GM19468 (cell line): ENCODE data around the gene CPPED1.
A peak's percentile ranks its signal among the peaks of the same experiment; 100 is the strongest.
"Not testable (repeated sequence)": the region's sequence is repeated elsewhere in the genome, so short reads cannot be mapped to it uniquely, and the experiment has no call there.

Source experiments
- ATAC-seq: cut with Tn5 transposase; IDR thresholded peaks from one replicate; pipeline ENCODE4 v1.9.1; 2021; ENCODE audit warnings: mild to moderate bottlenecking, moderate library complexity, moderate number of reproducible peaks; ENCODE audit not compliant: unreplicated experiment; ENCODE audit errors: extremely low read depth

The CPPED1 gene

DNA sequence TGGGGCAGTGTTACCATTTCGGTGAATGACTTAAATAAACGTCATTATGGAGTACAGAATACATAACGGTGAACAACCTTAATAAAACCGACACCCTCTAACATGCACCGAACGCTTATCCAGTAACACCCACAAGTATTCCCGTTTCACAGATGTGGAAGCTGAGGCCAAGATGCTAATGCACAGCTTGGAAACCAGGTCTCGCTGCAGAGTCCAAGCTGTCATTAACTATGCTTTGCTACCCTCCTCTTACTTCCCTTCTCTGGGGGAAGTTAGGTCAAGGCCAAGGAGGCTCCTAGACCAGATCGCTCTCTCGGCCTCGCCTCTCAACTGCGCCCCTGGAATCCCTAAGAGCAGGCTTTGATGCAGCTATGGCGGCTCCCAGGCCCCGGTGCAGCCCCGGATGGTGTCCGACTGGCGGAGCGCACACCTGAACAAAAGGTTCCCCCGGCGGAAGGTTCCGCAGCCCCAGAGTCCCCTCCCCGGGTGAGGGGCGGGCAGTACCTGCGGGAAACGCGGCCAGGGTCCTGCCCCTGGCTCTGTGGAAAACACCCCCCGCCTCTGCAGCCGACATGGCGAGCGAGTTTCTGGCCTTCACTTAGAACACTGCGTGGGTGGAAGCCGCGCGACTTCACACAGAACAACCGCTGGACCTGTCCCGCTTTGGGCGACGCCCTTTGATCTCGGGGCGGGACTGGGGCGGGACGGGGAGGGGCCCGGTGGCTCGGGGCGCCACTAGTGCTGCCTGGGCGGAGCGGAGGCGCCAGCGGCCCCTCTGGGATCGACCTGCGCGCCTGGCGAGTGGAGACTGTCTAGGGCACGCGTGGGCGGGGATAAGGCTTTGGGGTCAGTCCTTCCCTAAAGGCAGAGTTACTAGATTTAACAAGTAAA, at the start of gene CPPED1:
Gene CPPED1, minus strand, starts transcription at position 685 of the 891 bp plus-strand sequence. Its CDS starts 111 bp downstream, at position 574.
- peak; percentile 87 for ATAC-seq

DNA sequence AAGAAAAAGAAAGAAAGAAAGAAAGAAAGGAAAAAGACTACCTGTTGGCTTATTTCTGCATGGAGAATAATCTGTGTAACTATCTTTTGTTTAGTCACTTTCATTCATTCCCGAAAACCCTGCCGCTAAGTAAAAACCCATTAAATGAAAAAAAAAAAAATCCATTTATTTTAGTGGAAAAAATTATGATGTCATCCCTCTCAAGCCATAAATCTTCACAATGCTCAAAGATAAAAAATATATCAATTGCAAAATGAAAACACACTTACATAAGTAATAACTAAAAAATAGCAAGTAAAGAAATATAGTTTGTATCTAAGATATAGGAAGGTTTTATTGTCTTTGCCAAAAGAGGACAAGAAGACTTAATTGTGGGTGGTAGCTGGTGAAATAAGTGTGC, 46.5 kb upstream of the CPPED1 start:
- no peak for ATAC-seq

DNA sequence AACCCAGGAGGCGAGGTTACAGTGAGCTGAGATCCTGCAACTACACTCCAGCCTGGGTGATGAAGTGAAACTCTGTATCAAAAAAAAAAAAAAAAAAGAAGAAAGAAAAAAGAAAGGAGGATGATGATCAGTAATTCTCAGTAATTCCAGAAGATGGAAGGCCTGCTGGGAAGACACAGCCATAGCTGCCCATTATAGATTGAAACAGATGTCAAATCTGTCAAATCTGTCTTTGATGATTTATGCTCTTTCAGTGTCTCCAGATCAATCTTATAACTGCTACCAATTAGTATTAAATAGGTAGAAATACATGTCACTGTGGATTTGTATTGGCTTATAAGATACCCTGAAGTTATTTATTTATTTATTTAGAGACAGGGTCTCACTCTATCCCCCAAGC, 42.9 kb upstream of the CPPED1 start:
- no peak for ATAC-seq

DNA sequence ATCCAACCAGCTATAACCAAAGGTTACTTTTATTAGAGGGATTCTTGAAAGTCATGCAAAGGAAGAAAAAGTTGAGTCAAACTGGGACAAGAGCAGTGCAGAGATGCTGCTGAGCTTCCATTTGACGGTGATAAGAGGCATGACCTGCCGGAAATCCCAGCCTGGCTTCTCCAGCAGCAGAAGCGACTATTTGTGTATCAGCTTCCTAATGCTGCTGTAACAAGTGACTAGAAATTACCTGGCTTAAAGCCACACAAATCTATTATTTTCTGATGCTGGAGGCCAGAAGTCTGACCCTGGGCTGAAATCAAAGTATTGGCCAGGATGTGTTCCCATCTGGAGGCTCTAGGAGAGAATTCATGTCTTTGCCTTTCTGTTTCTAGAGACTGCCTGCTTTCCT, 41.6 kb upstream of the CPPED1 start:
- ATAC-seq, result no peak

GRCh38 chr16:12837756-12838155, 34.1 kb upstream of the CPPED1 start:
- no peak for ATAC-seq

DNA sequence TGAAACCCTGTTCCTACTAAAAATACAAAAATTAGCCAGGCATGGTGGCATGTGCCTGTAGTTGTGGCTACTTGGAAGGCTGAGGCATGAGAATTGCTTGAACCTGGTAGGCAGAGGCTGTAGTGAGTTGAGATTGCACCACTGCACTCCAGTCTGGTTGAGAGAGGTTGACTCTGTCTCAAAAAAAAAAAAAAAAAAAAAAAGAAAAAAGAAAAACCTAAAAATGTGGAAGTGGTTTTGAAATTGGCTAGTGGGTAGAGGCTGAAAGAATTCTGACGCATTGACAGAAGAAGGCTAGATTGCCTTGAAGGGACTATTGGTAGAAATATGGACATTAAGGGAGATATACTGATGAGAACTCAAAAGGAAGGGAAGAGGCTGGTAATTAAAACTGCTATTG, 33.6 kb upstream of the CPPED1 start:
- no peak for ATAC-seq

GRCh38 chr16:12833926-12834325, 30.2 kb upstream of the CPPED1 start:
- no peak for ATAC-seq

DNA sequence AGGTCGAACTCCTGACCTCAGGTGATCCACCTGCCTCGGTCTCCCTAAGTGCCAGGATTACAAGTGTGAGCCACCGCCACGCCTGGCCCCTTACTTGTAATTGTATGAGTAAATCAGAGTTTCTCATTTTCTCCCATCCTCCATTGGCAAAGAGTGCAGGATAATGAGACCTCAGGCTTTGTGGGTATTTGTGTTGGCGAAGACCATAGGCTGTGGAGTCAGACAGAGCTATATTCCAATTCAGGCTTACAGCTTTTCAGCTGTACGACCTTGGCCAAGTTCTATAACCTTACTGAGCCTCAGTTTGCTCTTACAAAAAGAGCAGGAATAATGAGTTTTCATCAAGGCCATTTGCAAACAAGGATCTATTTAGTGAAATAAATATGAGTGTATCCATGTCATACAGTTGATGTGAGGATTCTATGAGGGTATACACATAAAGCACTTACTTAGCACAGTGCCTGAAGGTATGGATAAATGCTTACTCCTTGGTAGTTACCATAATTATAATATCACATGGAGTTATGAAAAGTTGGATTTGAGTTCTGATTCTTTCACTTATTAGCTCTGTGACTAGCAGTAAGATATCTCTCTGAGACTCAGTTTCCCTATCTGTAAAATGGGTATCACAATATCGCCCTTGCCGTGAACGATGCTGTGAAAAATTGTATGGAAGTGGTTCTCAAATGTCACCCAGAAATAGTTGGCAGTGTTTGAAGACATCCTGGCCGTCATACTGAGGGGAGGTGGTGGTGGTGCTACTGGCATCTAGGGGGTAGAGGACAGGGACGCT, 25.6 kb upstream of the CPPED1 start:
- ATAC-seq, result no peak

DNA sequence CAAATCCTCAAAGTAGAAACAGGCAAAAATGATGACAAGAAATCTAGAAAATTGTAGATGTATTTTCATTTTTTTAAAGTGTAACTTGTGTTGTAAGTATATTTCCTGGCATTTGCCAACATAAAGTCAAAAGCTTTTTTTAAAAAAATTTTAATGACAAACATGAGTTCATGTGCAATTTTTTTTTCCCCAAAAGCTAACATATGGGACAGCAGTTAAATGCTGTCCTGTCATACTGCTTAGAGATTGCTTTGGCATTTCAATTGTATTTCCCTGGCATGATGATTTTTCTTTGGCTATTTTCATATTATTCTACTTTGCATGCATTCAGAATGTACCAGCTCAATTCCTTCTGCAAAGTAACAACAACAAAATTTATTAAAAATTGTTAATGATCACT, 24.5 kb upstream of the CPPED1 start:
- no peak for ATAC-seq

GRCh38 chr16:12826559-12826958, 22.9 kb upstream of the CPPED1 start:
- no peak for ATAC-seq

GRCh38 chr16:12819126-12820117, 15.7 kb upstream of the CPPED1 start:
- ATAC-seq, result no peak

- ATAC-seq, result no peak
These were observed 14.6 kb upstream of the CPPED1 start for GRCh38 chr16:12818326-12818725.

GRCh38 chr16:12816791-12817214, 13.1 kb upstream of the CPPED1 start:
- not testable (repeated sequence) for ATAC-seq

DNA sequence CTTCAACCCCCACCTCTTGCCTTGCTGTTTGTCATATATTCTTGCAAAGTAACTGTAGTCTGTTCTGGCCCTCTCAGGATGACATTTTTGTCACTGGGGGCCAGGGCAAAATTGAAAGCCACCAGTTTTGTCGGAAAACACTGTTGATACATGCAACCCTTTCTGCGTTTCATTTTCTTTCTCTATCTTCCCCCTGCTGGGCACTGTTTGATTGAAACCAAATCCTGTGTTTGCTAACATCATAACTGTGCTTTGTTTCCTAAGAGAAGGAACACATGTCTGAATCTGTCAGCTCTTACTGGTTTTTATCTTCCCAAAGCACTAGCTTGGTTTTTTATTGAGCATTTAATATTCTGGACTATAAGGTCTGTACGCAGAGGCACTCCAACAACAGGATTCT, 11.7 kb upstream of the CPPED1 start:
- ATAC-seq, result no peak

DNA sequence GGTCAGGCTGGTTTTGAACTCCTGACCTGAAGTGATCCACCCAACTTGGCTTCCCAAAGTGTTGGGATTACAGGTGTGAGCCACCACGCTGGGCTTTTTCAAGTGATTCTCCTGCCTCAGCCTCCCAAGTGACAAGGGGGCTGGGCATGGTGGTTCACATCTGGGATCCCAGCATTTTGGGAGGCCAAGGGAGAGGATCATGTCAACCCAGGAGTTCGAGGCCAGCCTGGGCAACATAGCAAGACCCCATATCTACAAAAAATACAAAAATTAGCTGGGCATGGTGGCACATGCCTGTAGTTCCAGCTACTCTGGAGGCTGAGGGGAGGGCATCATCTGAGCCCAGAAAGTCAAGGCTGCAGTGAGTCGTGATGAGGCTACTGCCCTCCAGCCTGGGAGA, 10.0 kb upstream of the CPPED1 start:
- ATAC-seq, result not testable (repeated sequence)

DNA sequence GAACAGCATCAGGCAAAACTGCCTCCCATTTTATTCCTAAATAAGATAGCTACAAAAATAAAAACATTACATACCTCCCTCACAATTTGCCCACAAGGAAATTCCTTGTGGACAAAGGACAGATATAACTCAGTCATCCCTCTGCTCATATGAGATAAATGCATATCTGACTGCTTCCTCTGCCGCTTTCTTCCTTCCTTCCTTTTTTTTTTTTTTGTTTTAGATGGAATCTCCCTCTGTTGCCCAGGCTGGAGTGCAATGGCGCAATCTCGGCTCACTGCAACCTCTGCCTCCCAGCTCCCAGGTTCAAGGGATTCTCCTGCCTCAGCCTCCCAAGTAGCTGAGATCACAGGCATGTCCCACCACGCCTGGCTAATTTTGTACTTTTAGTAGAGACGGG, 9.6 kb upstream of the CPPED1 start:
- not testable (repeated sequence) for ATAC-seq

GRCh38 chr16:12811441-12812383, 8.0 kb upstream of the CPPED1 start:
- no peak for ATAC-seq

GRCh38 chr16:12805066-12805465, 1.4 kb upstream of the CPPED1 start:
- ATAC-seq, result no peak

DNA sequence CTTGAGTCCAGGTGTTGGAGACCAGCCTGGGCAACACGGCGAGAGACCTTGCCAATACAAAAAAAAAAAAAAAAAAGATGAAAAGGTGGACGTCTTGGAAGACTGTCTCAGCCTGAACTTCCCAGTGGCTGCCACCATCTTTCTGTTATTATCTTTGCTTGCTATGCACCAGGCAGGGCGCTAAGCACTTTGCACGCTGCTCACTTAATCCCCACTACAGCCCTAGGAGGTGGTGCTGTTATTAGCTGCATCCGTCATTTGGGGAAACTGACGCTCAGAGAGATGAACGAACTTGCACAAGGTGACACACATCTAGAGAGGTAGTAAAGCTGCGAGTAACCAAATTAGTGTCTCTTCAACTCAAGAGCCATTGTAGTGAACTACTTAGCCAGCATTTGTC, 708 bp upstream of the CPPED1 start:
- no peak for ATAC-seq
